A204.1 (cell line): ENCODE results near the gene CTCF.

Experiments
- FAIRE-seq: peaks from 2 replicates; lab custom pipeline; 2012; peaks lifted over from hg19 to GRCh38; lab: Jason Lieb, UNC

Gene CTCF

GRCh38 chr16:67683767-67684166 is 121.4 kb downstream of the CTCF start:
- no peak for FAIRE-seq

- no peak for FAIRE-seq
Observed at GRCh38 chr16:67685388-67686112, 123.2 kb downstream of the CTCF start.
